Activated CD8-positive, alpha-beta memory T cell treated with anti-CD3 and anti-CD28 coated beads, Interleukin-2, amount 10 ng/mL, durations not matched to agents 7 days and 5 days (primary cell): Measurements from ENCODE around the gene KDM7A. TPM values are rescaled to one million over a fixed set of nuclear protein-coding genes. Genes with fewer than 3 reads are reported as not detected.
A peak's percentile ranks its signal among the peaks of the same experiment; 100 is the strongest.

Experiments used
- ATAC-seq: fragments of 150-1000 bp; cut with Tn5 transposase; one replicate; pipeline ENCODE4 v1.10.0; 2021; ENCODE audit warnings: moderate library complexity
- CTCF ChIA-PET: fragments of 350-600 bp; sonication (Branson Sonifier 250); formaldehyde crosslinking; loops from one replicate; lab custom pipeline; 2021; ENCODE audit warnings: antibody characterized with exemption; lab: Charles Lee
- DNase-seq: peaks from one replicate; pipeline ENCODE4 v3.0.0-alpha.2; 2020
- H3K27ac Mint-ChIP-seq: one replicate; pipeline ENCODE4 v1.8.0; 2021; ENCODE audit warnings: mild to moderate bottlenecking, mixed read lengths
- H3K27me3 Mint-ChIP-seq: one replicate; pipeline ENCODE4 v1.8.0; 2021; ENCODE audit warnings: mixed read lengths
- H3K36me3 Mint-ChIP-seq: one replicate; pipeline ENCODE4 v1.8.0; 2021; ENCODE audit warnings: mild to moderate bottlenecking, mixed read lengths
- H3K4me1 Mint-ChIP-seq: one replicate; pipeline ENCODE4 v1.8.0; 2021; ENCODE audit warnings: mixed read lengths
- H3K4me3 Mint-ChIP-seq: one replicate; pipeline ENCODE4 v1.8.0; 2021; ENCODE audit warnings: mild to moderate bottlenecking, moderate library complexity, mixed read lengths
- H3K9me3 Mint-ChIP-seq: one replicate; pipeline ENCODE4 v1.8.0; 2022; ENCODE audit warnings: low read depth, mixed read lengths
- total RNA-seq, 2 experiments: library from RNA; stranded (reverse); gene quantifications; one replicate each; pipeline ENCODE4 v1.2.3, GENCODE V29; 2021

KDM7A gene
- 10 to 100 TPM in 1 of 2 experiments, 1 to 10 TPM in 1; 7.3 to 13.1 TPM for total RNA-seq

- Mint-ChIP-seq H3K27ac (peak within 1 kb of the TSS; percentile 87), H3K27me3 (peaks cover 32% of the 10 kb centered on the region), H3K4me1 (peaks cover 28% of the 10 kb centered on the region), H3K36me3 (peaks cover 11% of the 10 kb centered on the region), H3K4me3 (peak within 1 kb of the TSS; percentile 99), H3K9me3 (peaks cover 2% of the 10 kb centered on the region)
- ATAC-seq (peak; percentile 81), DNase-seq (peak; percentile 88)
- CTCF ChIA-PET, result interaction anchor here (0.6 to 2.6 kb wide), 14 partner anchors 13 to 182 kb away, joined by 3 to 14 read pairs (median 4); no protein-coding TSS in a partner anchor
Measured at GRCh38 chr7:140176811-140177702, at the start of gene KDM7A. Gene KDM7A (minus strand): TSS chr7:140176983. CDS start chr7:140176937, 46 bp downstream.

GRCh38 chr7:140225562-140226249 is 48.9 kb upstream of the KDM7A start:
- ATAC-seq, result no peak
- CTCF ChIA-PET, result interaction anchor here (1.0 to 1.5 kb wide), 4 partner anchors 12 to 79 kb away, joined by 3 to 5 read pairs (median 4); no protein-coding TSS in a partner anchor

GRCh38 chr7:140223515-140224221 is 46.9 kb upstream of the KDM7A start:
- peaks cover 40% of the 10 kb centered on the region for H3K4me1 Mint-ChIP-seq
- ATAC-seq (peak; percentile 27), DNase-seq (no peak)

More at GRCh38 chr7:140225562-140226249, 48.9 kb upstream of the KDM7A start:
- Mint-ChIP-seq H3K27ac (peak overlapping the region; percentile 70), H3K36me3 (no peaks in the 10 kb centered on the region), H3K9me3 (no peaks in the 10 kb centered on the region), H3K27me3 (no peaks in the 10 kb centered on the region), H3K4me1 (peaks cover 50% of the 10 kb centered on the region), H3K4me3 (peak overlapping the region; percentile 47)
- DNase-seq, result no peak

DNA sequence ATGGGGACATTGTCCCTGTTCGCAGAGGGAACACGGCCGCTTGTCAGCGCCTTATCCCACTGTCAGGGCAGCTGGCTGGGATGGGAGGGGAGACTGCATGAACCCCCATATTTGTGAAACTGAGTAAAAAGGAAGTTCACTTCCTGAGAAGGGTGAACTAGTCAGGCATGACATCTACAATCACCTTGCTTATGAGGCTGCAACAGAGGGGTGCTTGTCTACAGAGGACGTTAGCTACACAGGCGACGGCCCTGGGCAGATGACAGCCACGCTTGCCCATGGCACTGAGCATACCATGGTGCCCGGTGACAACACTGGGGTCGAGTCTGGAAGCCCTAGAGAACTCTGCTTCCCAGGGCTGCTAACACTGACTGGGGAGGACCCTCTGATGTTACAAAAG is 46.0 kb upstream of the KDM7A start:
- peaks cover 4% of the 10 kb centered on the region for H3K36me3 Mint-ChIP-seq
- H3K9me3 Mint-ChIP-seq, result peaks cover 4% of the 10 kb centered on the region
- DNase-seq (no peak), ATAC-seq (no peak)
- peaks cover 38% of the 10 kb centered on the region for H3K4me1 Mint-ChIP-seq
- H3K27me3 Mint-ChIP-seq, result no peaks in the 10 kb centered on the region
- no peak overlapping the region for H3K27ac Mint-ChIP-seq
- CTCF ChIA-PET, result no interaction called here
- H3K4me3 Mint-ChIP-seq, result no peak overlapping the region

More at GRCh38 chr7:140223515-140224221, 46.9 kb upstream of the KDM7A start:
- no peaks in the 10 kb centered on the region for H3K27me3 Mint-ChIP-seq
- peak overlapping the region; percentile 69 for H3K27ac Mint-ChIP-seq
- no peaks in the 10 kb centered on the region for H3K9me3 Mint-ChIP-seq
- H3K4me3 Mint-ChIP-seq, result no peak overlapping the region
- H3K36me3 Mint-ChIP-seq, result no peaks in the 10 kb centered on the region
- CTCF ChIA-PET, result interaction anchor here (1.0 to 1.1 kb wide), 2 partner anchors 9 to 19 kb away, joined by 3 to 5 read pairs; no protein-coding TSS in a partner anchor

DNA sequence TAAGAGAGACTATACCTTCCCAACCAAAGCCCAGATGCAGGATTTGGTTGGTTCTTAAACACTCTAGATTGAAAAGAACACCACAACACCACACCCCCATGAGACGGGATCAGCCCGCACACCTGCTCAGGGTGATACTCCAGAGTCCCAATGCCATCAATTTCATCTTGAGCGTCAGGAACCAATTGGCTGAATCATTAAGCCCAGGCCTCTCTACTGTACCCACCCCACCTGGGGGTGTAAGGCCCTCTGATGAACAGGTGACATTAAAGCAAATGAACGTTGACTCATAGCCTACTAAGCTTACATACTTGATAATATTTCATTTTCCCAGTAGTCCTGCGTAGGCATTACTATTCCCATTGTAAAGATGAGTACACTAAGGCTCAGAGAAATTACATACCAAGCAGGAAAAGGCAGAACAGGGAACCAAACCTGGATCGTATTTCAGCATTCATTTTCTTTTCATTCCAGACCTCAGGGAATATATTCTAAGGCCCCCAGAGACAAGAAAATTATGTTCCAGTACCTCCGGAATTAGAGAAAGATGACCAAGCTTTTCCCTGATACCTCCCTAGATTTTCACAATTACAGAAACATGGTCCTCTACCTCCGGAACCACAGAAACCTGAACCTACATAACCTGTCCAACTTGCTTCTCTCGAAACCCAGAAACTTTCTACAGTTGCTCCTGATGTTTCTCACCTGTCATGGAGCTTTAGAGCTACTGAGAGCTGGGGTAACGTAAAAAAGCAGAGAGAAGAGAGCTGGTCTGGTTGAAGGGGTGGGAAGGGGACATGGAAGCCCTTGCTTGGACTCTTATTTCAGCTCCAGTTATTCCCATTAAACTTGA is 43.1 kb upstream of the KDM7A start:
- Mint-ChIP-seq H3K4me1 (peaks cover 33% of the 10 kb centered on the region), H3K4me3 (no peak overlapping the region), H3K36me3 (peaks cover 15% of the 10 kb centered on the region), H3K27ac (no peak overlapping the region), H3K27me3 (no peaks in the 10 kb centered on the region), H3K9me3 (peaks cover 14% of the 10 kb centered on the region)
- DNase-seq (no peak), ATAC-seq (no peak)
- CTCF ChIA-PET, result interaction anchor here (2.7 kb wide), 1 partner anchor 42 kb away, joined by 7 read pairs; the partner anchor contains the start of gene KDM7A

- no peak overlapping the region for H3K27ac Mint-ChIP-seq
- H3K36me3 Mint-ChIP-seq, result peaks cover 19% of the 10 kb centered on the region
- H3K9me3 Mint-ChIP-seq, result peaks cover 14% of the 10 kb centered on the region
- H3K4me1 Mint-ChIP-seq, result peaks cover 35% of the 10 kb centered on the region
- CTCF ChIA-PET, result interaction anchor here (1.0 to 2.7 kb wide), 2 partner anchors 26 to 41 kb away, joined by 3 to 7 read pairs; partner anchors contain the start of gene KDM7A
- no peak overlapping the region for H3K4me3 Mint-ChIP-seq
- no peak for DNase-seq
- no peaks in the 10 kb centered on the region for H3K27me3 Mint-ChIP-seq
- no peak for ATAC-seq
Measured at GRCh38 chr7:140218656-140219055, 41.9 kb upstream of the KDM7A start.

DNA sequence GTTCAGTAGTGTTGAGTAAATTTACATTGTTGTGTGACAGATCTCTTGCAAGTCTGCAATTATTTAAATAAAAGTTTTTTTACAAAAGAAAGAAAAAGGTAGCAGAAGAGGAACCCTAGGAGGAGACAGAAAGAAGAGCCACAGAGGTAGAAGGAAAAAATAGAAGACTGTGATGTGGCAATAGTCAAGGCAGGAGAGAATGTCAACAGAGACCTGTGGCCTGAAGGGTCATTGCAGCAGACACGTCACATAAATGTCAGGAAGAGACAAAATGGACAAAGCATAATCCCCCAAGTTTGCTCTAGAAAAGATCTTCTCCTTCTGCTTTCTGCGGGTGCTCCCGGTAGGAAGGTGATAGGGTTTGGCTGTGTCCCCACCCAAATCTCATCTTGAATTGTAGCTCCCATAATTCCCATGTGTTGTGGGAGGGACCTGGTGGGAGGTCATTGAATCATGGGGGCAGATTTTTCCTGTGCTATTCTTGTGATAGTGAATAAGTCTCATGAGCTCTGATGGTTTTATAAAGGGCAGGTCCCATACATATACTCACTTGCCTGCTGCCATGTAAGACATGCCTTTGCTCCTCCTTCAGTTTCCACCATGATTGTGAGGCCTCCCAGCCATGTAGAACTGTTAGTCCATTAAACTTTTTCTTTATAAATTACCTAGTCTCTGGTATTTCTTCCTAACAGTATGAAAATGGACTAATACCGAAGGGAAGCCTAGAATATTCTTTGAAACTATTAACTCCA is 41.1 kb upstream of the KDM7A start:
- CTCF ChIA-PET, result interaction anchor here (1.0 to 2.7 kb wide), 2 partner anchors 25 to 40 kb away, joined by 3 to 7 read pairs; partner anchors contain the start of gene KDM7A
- H3K4me1 Mint-ChIP-seq, result peaks cover 33% of the 10 kb centered on the region
- peaks cover 14% of the 10 kb centered on the region for H3K9me3 Mint-ChIP-seq
- no peak overlapping the region for H3K4me3 Mint-ChIP-seq
- H3K27me3 Mint-ChIP-seq, result no peaks in the 10 kb centered on the region
- no peak overlapping the region for H3K27ac Mint-ChIP-seq
- ATAC-seq (no peak), DNase-seq (no peak)
- peaks cover 19% of the 10 kb centered on the region for H3K36me3 Mint-ChIP-seq

- H3K4me1 Mint-ChIP-seq, result peaks cover 51% of the 10 kb centered on the region
- H3K9me3 Mint-ChIP-seq, result peaks cover 14% of the 10 kb centered on the region
Measured at GRCh38 chr7:140215281-140215680, 38.5 kb upstream of the KDM7A start.

DNA sequence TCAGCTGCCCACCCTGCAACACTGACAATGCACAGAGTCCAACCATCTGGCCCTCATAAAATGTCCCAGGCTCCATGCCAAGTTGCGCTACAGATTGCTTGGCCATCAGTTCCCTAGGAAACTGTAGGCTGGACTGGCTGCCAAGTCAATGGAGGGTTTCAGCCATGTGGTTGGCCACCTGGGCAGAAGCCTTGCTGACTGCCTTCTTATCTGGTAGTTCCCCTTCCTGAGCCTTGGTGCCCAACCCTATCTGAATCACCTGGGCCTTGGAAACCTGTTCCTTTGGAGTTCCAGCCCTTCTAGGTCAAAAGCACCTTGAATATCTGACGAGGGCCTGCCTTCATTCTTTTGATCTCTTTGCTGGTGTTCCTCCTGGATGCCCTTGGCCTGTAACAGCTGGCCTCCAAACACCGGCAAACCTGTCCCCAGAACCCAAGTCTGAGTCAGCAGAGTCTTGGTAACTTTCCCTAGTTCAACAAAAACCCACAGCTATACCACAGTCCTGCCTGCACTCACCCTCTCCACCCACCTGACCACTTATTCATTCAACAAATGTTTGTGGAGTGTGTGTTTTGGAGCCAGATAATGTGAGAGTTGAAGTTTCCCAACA is 37.4 kb upstream of the KDM7A start:
- H3K4me3 Mint-ChIP-seq, result no peak overlapping the region
- H3K9me3 Mint-ChIP-seq, result peaks cover 14% of the 10 kb centered on the region
- DNase-seq (peak; percentile 71), ATAC-seq (no peak)
- CTCF ChIA-PET, result interaction anchor here (1.5 to 6.0 kb wide), 2 partner anchors 12 to 16 kb away, joined by 5 to 34 read pairs; no protein-coding TSS in a partner anchor
- H3K27me3 Mint-ChIP-seq, result no peaks in the 10 kb centered on the region
- H3K36me3 Mint-ChIP-seq, result peaks cover 19% of the 10 kb centered on the region
- H3K4me1 Mint-ChIP-seq, result peaks cover 61% of the 10 kb centered on the region
- H3K27ac Mint-ChIP-seq, result peak overlapping the region; percentile 57

More at GRCh38 chr7:140215281-140215680, 38.5 kb upstream of the KDM7A start:
- Mint-ChIP-seq H3K36me3 (peaks cover 19% of the 10 kb centered on the region), H3K27me3 (no peaks in the 10 kb centered on the region), H3K4me3 (no peak overlapping the region), H3K27ac (peak overlapping the region; percentile 61)
- no peak for ATAC-seq
- CTCF ChIA-PET, result interaction anchor here (0.9 to 6.0 kb wide), 3 partner anchors 9 to 20 kb away, joined by 3 to 34 read pairs (median 5); no protein-coding TSS in a partner anchor
- DNase-seq, result peak; percentile 57

GRCh38 chr7:140213684-140214074 is 36.9 kb upstream of the KDM7A start:
- Mint-ChIP-seq H3K36me3 (peaks cover 19% of the 10 kb centered on the region), H3K4me1 (peaks cover 66% of the 10 kb centered on the region), H3K4me3 (no peak overlapping the region), H3K27me3 (no peaks in the 10 kb centered on the region), H3K9me3 (peaks cover 14% of the 10 kb centered on the region), H3K27ac (peak overlapping the region; percentile 57)
- ATAC-seq (no peak), DNase-seq (no peak)
- CTCF ChIA-PET, result interaction anchor here (1.5 to 6.0 kb wide), 2 partner anchors 12 to 17 kb away, joined by 5 to 34 read pairs; no protein-coding TSS in a partner anchor
